ENCODE data around the gene ABCF2.
A peak's percentile ranks its signal among the peaks of the same experiment; 100 is the strongest.

Gene ABCF2

DNA sequence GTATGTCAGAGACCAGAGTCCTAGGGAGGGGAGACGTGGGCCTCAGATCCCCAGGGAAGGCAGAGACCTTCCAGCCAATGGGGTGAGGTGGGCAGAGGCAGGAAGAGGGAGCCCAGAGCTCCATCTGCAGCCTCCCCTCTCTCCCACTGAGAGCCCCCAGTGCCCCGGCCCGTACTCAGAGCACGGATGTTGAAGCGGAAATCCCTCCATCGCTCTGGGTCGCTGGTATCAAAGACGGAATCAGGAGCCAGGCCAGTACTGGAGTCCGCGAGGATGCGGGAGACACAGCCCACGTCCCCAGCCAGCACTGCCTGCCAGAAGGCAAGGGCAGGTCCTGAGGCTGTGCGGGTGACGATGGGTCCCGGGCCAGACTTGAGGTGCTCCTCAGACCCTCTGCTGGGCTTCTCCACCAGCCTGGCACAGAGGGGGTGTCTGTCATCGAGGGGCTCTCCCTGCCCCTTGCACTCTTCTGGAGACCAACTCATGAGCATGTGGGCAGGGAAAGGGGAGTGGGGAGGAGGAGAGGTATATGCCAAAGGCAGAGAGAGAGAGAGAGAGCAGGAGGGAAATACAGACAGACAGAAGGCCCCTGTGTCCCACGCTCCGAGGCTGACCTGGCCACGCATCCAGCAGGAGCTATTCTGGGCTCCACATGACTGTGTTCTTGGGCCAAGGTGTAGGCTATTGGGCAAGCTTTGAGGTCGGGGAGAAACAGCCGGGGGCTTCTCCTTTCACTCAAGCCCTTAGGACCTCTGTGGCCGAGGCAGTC lies 40.2 kb downstream of the ABCF2 start, which contains the start of gene ASB10:
TSS of gene ASB10 (minus strand) at position 611 of the 769 bp plus-strand sequence. CDS start at position 491, 120 bp downstream.
- H3K4me3 Mint-ChIP-seq: no peak within 1 kb of the TSS
- H3K4me1 Mint-ChIP-seq: peaks cover 16% of the 10 kb centered on the region
- no peak for ATAC-seq
- H3K27ac Mint-ChIP-seq: no peak within 1 kb of the TSS
- no peaks in the 10 kb centered on the region for H3K9me3 Mint-ChIP-seq
- no peaks in the 10 kb centered on the region for H3K36me3 Mint-ChIP-seq
- peaks cover 77% of the 10 kb centered on the region for H3K27me3 Mint-ChIP-seq

GRCh38 chr7:151185762-151186639 lies 41.0 kb downstream of the ABCF2 start:
- peaks cover 73% of the 10 kb centered on the region for H3K27me3 Mint-ChIP-seq
- peaks cover 16% of the 10 kb centered on the region for H3K4me1 Mint-ChIP-seq
- no peak overlapping the region for H3K4me3 Mint-ChIP-seq
- no peaks in the 10 kb centered on the region for H3K36me3 Mint-ChIP-seq
- H3K27ac Mint-ChIP-seq: no peak overlapping the region
- no peaks in the 10 kb centered on the region for H3K9me3 Mint-ChIP-seq
- no peak for ATAC-seq

DNA sequence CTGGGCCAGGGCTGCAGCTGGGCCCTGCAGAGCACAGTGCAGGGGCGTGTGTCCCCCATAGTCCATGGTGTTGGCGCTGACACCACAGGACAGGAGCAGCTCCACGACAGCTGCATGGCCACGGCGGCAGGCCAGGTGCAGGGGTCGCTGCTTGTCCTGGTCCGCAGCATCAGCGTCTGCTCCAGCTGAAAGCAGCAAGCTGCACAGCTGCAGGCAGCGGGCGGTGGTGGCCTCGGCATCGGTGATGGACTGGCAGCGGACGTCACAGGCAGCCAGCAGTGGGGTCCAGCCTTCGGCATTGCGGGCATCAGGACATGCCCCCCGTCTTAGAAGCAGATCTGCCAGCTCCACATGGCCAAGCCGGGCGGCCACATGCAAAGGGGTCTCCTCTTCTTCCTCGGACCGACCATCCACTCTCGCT lies 46.0 kb downstream of the ABCF2 start:
- Mint-ChIP-seq H3K27ac (no peak overlapping the region), H3K27me3 (peaks cover 68% of the 10 kb centered on the region), H3K36me3 (no peaks in the 10 kb centered on the region), H3K9me3 (no peaks in the 10 kb centered on the region), H3K4me1 (no peaks in the 10 kb centered on the region), H3K4me3 (no peak overlapping the region)
- ATAC-seq: no peak

DNA sequence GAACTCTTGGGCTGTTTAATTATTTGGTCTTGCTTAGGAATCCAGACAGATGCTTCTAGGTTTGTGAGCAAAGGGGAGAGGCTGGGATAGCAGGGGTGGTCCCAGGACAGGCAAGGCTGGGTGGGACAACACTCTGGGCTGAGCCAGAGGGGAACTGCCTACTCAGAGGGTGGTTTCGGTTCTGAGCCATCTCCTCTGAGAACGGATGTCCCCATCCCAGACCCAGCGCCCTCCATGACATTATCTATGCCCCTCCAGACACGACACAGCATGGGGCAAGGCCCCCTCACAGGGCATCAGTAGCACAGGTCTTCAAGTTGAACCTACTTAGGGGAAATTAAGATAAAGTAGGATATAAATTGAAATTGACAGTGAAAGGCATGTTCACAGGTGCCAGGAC lies 47.1 kb downstream of the ABCF2 start:
- H3K4me3 Mint-ChIP-seq: no peak overlapping the region
- H3K9me3 Mint-ChIP-seq: no peaks in the 10 kb centered on the region
- no peaks in the 10 kb centered on the region for H3K36me3 Mint-ChIP-seq
- no peak overlapping the region for H3K27ac Mint-ChIP-seq
- no peaks in the 10 kb centered on the region for H3K4me1 Mint-ChIP-seq
- H3K27me3 Mint-ChIP-seq: peaks cover 70% of the 10 kb centered on the region
- no peak for ATAC-seq

GRCh38 chr7:151179287-151179860 lies 47.6 kb downstream of the ABCF2 start:
- no peak overlapping the region for H3K27ac Mint-ChIP-seq
- no peaks in the 10 kb centered on the region for H3K4me1 Mint-ChIP-seq
- ATAC-seq: no peak
- no peak overlapping the region for H3K4me3 Mint-ChIP-seq
- no peaks in the 10 kb centered on the region for H3K9me3 Mint-ChIP-seq
- H3K27me3 Mint-ChIP-seq: peaks cover 74% of the 10 kb centered on the region
- no peaks in the 10 kb centered on the region for H3K36me3 Mint-ChIP-seq

DNA sequence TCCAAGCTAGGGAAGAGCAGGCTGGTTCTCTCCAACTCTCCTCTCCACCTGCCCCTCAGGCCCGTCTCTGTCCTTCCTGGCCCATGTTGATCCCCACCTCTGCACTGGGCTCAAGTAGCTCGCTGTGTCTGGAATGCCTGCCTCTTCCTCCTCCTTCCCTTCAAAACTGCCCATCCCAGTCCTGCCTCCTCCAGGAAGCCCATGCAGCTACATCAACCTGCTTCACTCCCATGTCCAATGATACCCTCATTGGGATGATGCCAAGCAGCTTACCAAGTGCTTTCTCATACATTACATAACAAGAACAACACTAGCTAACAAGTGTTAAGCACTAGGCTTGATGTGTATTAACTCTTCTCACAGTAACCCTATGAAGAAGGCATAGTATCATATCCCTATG lies 48.2 kb downstream of the ABCF2 start:
- no peaks in the 10 kb centered on the region for H3K4me1 Mint-ChIP-seq
- no peak overlapping the region for H3K27ac Mint-ChIP-seq
- H3K36me3 Mint-ChIP-seq: no peaks in the 10 kb centered on the region
- ATAC-seq: no peak
- no peak overlapping the region for H3K4me3 Mint-ChIP-seq
- H3K9me3 Mint-ChIP-seq: no peaks in the 10 kb centered on the region
- H3K27me3 Mint-ChIP-seq: peaks cover 73% of the 10 kb centered on the region

GRCh38 chr7:151178236-151178635 lies 48.8 kb downstream of the ABCF2 start:
- ATAC-seq: no peak
- Mint-ChIP-seq H3K4me1 (no peaks in the 10 kb centered on the region), H3K4me3 (no peak overlapping the region), H3K27ac (no peak overlapping the region), H3K36me3 (no peaks in the 10 kb centered on the region), H3K27me3 (peaks cover 75% of the 10 kb centered on the region), H3K9me3 (no peaks in the 10 kb centered on the region)

DNA sequence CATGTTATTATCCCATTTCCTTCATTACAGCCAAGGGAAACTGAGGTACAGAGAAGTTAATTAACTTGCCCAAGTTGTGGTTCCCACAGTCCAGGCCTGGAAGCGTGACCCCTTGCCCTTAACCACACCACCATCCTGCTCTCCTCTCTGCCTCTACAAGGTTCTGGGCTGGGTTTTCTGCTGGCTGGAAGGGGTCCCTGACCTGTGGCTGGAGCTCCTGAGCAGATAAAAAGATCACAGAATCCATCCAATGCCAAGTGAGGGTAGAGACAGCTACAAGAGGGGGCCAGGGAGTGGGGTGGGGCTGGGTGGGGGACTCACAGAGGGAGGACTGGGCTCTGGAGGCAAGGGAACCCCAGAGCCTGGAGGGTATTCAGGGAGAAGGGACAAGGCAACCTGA lies 49.7 kb downstream of the ABCF2 start:
- ATAC-seq: no peak
- H3K27ac Mint-ChIP-seq: no peak overlapping the region
- H3K36me3 Mint-ChIP-seq: no peaks in the 10 kb centered on the region
- no peaks in the 10 kb centered on the region for H3K9me3 Mint-ChIP-seq
- no peak overlapping the region for H3K4me3 Mint-ChIP-seq
- H3K4me1 Mint-ChIP-seq: peaks cover 7% of the 10 kb centered on the region
- peaks cover 82% of the 10 kb centered on the region for H3K27me3 Mint-ChIP-seq

DNA sequence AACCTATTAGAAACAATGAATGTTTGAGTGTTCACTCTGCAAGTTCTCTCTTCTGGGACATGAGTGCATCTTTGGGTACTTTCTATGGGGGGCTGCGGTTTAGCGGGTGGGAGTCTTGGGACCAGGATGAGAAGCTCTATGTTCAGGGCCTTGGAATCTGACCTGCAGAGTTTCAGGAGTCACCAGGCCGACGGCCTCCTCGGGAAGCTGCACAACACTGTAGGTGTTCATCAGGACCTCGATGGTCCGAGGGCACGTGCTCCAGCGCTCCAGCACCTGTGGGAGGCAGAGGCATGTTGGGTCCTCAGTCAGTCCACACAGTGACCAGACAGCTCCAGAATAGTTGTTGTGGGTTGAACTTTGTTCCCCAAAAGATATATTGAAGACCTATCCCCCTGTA lies 50.6 kb downstream of the ABCF2 start:
- no peak overlapping the region for H3K4me3 Mint-ChIP-seq
- H3K9me3 Mint-ChIP-seq: no peaks in the 10 kb centered on the region
- H3K4me1 Mint-ChIP-seq: peaks cover 8% of the 10 kb centered on the region
- no peak for ATAC-seq
- H3K27me3 Mint-ChIP-seq: peaks cover 83% of the 10 kb centered on the region
- no peaks in the 10 kb centered on the region for H3K36me3 Mint-ChIP-seq
- no peak overlapping the region for H3K27ac Mint-ChIP-seq

DNA sequence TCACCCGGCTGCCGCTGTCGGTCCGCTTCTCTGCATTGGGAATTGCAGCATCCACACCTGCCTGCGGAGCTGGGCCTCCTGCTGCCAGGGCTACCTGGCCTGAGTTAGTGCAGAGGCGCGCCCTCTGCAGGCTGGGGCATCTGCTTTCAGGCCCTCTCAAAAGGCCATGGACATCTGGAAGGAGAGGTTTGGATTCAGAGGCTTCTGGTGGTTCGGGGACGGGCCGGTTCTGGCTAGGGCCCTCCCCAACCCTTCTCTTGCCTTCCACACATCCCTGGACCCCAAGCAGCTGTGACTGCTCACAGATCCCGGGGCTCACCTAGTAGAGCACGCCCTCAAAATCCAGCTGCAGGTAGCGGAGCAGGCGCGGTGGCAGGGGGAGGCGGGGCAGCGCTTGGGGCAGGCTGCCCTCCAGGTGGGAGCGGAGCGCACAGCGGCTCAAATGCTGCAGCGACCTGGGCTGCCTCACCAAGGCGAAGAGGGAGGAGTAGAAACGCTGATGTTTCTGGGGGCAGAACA lies 51.2 kb downstream of the ABCF2 start:
- ATAC-seq: no peak
- Mint-ChIP-seq H3K36me3 (no peaks in the 10 kb centered on the region), H3K9me3 (no peaks in the 10 kb centered on the region), H3K4me3 (no peak overlapping the region), H3K27me3 (peaks cover 88% of the 10 kb centered on the region), H3K4me1 (peaks cover 8% of the 10 kb centered on the region), H3K27ac (no peak overlapping the region)

DNA sequence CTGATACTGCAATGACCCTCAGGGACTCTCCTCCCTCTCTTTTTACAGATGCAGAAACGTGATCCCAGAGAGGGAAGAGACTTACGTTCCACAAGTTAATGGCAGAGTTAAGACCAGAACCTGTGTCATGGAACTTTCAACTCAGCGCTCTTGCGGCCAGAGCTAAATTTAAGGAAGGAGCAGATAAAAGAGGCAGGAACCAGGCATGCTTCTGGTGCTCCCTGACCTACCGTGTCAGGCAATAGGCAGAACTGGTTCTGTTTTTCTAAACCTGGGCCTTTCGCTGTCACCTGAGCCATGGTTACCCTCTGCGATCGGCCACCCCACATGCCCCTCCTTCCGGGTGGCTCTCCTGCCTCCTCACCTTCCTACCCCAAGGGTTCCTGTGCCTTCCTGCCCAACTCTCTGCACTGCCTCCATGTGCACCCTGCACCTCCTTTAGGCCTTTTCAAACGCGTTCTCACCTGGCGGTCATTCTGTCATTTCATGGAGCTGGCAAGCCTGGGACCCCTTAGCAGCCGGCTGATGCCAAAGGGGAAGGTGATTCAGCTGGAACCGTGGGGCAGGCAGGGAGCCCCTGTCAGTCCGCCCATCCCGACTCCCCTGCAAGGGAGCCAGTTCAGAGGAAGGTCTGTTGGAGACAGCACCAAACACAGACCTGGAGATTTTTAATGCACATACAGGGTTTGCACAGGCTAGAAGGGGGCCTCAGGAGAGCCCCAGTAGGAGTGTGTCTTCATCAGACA lies 51.8 kb downstream of the ABCF2 start:
- Mint-ChIP-seq H3K4me1 (peaks cover 8% of the 10 kb centered on the region), H3K27ac (no peak overlapping the region), H3K9me3 (no peaks in the 10 kb centered on the region), H3K4me3 (no peak overlapping the region), H3K36me3 (no peaks in the 10 kb centered on the region), H3K27me3 (peaks cover 90% of the 10 kb centered on the region)
- ATAC-seq: no peak

DNA sequence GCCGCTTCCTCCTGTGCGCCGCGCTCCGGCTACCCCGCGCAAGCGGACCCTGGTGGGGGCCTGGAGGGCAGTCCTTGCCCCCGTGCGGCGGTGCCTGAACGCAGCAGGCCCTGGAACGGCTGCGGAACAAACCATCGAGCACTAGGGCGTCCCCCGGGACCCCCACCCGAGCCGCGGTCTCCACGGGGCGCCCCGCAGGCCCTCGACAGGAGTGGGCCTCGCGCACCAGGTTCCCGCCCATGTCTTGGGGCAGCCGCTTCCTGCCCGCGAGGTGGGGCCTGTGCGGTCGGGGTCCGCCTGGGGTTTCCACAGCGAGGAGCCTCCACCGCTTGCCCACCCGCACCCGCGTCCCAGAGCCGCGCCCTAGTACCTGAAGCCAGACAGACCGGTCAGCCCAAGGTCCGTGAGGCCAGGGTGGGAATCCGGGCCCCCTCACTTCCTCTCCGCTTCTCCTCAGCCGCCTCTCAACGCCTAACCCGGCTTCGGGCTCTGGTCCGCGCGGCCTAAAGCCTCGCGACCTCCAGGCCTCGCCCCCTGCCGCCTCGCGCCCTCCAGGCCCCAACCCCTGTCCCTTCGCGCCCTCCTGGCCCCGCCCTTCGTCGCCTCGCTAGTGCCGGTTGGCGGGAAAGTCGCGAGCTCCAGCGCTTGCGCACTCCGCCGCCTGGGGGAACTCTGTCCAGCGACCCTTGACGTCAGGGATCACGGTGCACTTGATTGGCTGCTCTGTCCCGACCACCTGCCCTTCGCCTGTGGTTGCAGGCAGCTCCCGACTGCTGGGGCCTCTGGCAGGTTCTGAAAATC lies 52.6 kb downstream of the ABCF2 start:
- Mint-ChIP-seq H3K4me3 (no peak overlapping the region), H3K27ac (no peak overlapping the region), H3K4me1 (peaks cover 8% of the 10 kb centered on the region), H3K9me3 (no peaks in the 10 kb centered on the region), H3K27me3 (peaks cover 94% of the 10 kb centered on the region), H3K36me3 (no peaks in the 10 kb centered on the region)
- ATAC-seq: peak; percentile 18

GRCh38 chr7:151173386-151174245 lies 53.4 kb downstream of the ABCF2 start:
- Mint-ChIP-seq H3K4me1 (peaks cover 12% of the 10 kb centered on the region), H3K9me3 (no peaks in the 10 kb centered on the region), H3K27ac (no peak overlapping the region)

More at GRCh38 chr7:151173386-151174245, 53.4 kb downstream of the ABCF2 start:
- no peak overlapping the region for H3K4me3 Mint-ChIP-seq
- H3K36me3 Mint-ChIP-seq: no peaks in the 10 kb centered on the region
- peaks cover 94% of the 10 kb centered on the region for H3K27me3 Mint-ChIP-seq
- ATAC-seq: peak; percentile 2
